Erythroblast (primary cell): ENCODE data around the gene APBA1.

Experiments used
- GATA1 ChIP-seq: IDR thresholded peaks from 2 replicates; pipeline ENCODE4 v1.6.1; 2011; ENCODE audit warnings: low read depth, mild to moderate bottlenecking, control low read depth, low read length, moderate library complexity
- POLR2A ChIP-seq: IDR thresholded peaks from 2 replicates; pipeline ENCODE4 v1.6.1; 2011; ENCODE audit warnings: mild to moderate bottlenecking, low read length

GRCh38 chr9:69385581-69386033, 286.6 kb downstream of the APBA1 start:
- TF ChIP-seq POLR2A (no peak), GATA1 (no peak)
